ENCODE results near the gene NBAS.

GRCh38 chr2:15563227-15564100 lies 2.3 kb upstream of the NBAS start:
- TF ChIP-seq CTCF (IDR thresholded peaks at IDR 0.05 in 4 of 5, conservative IDR thresholded peaks at IDR 0.05 in 1 of 5): no peak
- TF ChIP-seq POLR2A (IDR thresholded peaks at IDR 0.05): no peak
